HepG2 (cell line): ENCODE measurements around the gene LRPPRC. TPM values are rescaled to one million over a fixed set of nuclear protein-coding genes. Genes with fewer than 3 reads are reported as not detected.

Source experiments
- ARID3A ChIP-seq: IDR thresholded peaks from 2 replicates; pipeline ENCODE4 v1.6.1; 2012; ENCODE audit warnings: low read depth, low read length, improper control_type of control experiment
- FIP1L1 ChIP-seq: fragments of 200-400 bp; formaldehyde crosslinking; IDR thresholded peaks from 2 replicates; pipeline ENCODE4 v1.6.1; 2018; ENCODE audit warnings: low read depth, mild to moderate bottlenecking, low read length, moderate library complexity, borderline replicate concordance; ENCODE audit not compliant: insufficient read depth
- HOXD1 ChIP-seq: sonication (generic); formaldehyde crosslinking; IDR thresholded peaks from 2 replicates; pipeline ENCODE4 v1.5.0; 2020; ENCODE audit warnings: missing genetic modification reagents
- IKZF1 ChIP-seq: fragments of 450-650 bp; IDR thresholded peaks from 2 replicates; pipeline ENCODE4 v1.7.1; 2016
- MXI1 ChIP-seq: IDR thresholded peaks from 3 replicates; pipeline ENCODE4 v1.6.1; 2012; ENCODE audit warnings: low read depth, low read length, inconsistent platforms, borderline replicate concordance
- NFE2L2 ChIP-seq: fragments of 150-350 bp; IDR thresholded peaks from 2 replicates; pipeline ENCODE4 v1.6.1; 2014; ENCODE audit warnings: low read length
- SNAPC5 ChIP-seq: sonication (generic); formaldehyde crosslinking; IDR thresholded peaks from 2 replicates; pipeline ENCODE4 v1.8.1; 2023; ENCODE audit warnings: mild to moderate bottlenecking, missing genetic modification reagents, borderline replicate concordance
- TSC22D2 ChIP-seq: sonication (generic); formaldehyde crosslinking; IDR thresholded peaks from 2 replicates; pipeline ENCODE4 v1.5.1; 2020; ENCODE audit warnings: missing genetic modification reagents, mild to moderate bottlenecking, borderline replicate concordance
- UBTF ChIP-seq: sonication (generic); formaldehyde crosslinking; IDR thresholded peaks from 2 replicates; pipeline ENCODE4 v1.4.0; 2020; ENCODE audit warnings: mild to moderate bottlenecking, missing genetic modification reagents
- ZC3H4 ChIP-seq: sonication (generic); formaldehyde crosslinking; IDR thresholded peaks from 2 replicates; pipeline ENCODE4 v1.4.0; 2020; ENCODE audit warnings: missing genetic modification reagents, borderline replicate concordance
- ZNF205 ChIP-seq: IDR thresholded peaks from 2 replicates; pipeline ENCODE4 v1.6.1; 2018; ENCODE audit warnings: missing biosample characterization, missing genetic modification reagents
- ZNF574 ChIP-seq: sonication (generic); formaldehyde crosslinking; IDR thresholded peaks from 2 replicates; pipeline ENCODE4 v1.4.0; 2020; ENCODE audit warnings: missing genetic modification reagents
- polyA plus RNA-seq, 8 experiments: library from polyadenylated mRNA; depleted of rRNA in 3 of 8; stranded (reverse) in 7 of 8; unstranded in 1 of 8; fragments of >200 nt; fragmentation: Illumina TruSeq in 4 of 8; extraction: Trizol in 4 of 8; gene quantifications; 2 replicates each; pipeline versions ENCODE4 v1.2.1 to v1.2.3, GENCODE V29; 2011 to 2016; ENCODE audit warnings: low read depth in 4 of 8, missing spikeins in 1 of 8, mixed read lengths in 1 of 8; ENCODE audit not compliant: insufficient read depth in 1 of 8
- total RNA-seq, 5 experiments: library from RNA; depleted of rRNA; stranded (reverse); fragments of >200 nt; fragmentation: Illumina TruSeq; extraction: Trizol; gene quantifications; 2 replicates each; pipeline ENCODE4 v1.2.3, GENCODE V29; 2016; ENCODE audit warnings: low read depth in 1 of 5
- TF ChIP-seq, protein P1 (sequence below): sonication (generic); formaldehyde crosslinking; IDR thresholded peaks from 2 replicates; pipeline ENCODE4 v1.5.0; 2020; ENCODE audit warnings: mild to moderate bottlenecking, missing genetic modification reagents, borderline replicate concordance
- TF ChIP-seq, protein P2 (sequence below): sonication (generic); formaldehyde crosslinking; IDR thresholded peaks from 2 replicates; pipeline ENCODE4 v1.5.0; 2020; ENCODE audit warnings: mild to moderate bottlenecking, low read depth, missing genetic modification reagents, borderline replicate concordance

The LRPPRC gene
- total and polyA plus RNA-seq, 2 of the 13 experiments (the other 11 are each of a cell fraction or from before 2014, with no cell fraction given) = 117 to 167 TPM

DNA sequence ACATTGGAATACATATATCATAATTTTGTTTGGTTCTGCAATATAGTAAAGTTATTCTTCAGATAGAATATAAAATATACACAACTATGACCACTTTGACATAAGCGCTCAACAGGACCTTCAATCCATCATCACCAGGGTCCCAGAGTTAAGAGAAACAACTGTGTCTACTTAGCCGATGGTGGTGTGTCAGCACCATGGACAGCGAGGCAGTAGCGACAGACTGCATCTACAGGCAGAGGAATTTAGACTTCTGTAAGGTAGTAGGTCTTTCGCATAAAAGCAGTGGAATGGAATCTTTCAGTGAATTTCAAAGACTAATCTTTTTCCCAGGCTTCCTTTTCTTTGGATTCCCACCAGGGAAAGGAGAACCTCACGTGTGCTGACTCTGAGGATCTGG, 20.5 kb upstream of the LRPPRC start (continued):
- no peak for TF ChIP-seq NFE2L2
- TF ChIP-seq, protein P1, sequence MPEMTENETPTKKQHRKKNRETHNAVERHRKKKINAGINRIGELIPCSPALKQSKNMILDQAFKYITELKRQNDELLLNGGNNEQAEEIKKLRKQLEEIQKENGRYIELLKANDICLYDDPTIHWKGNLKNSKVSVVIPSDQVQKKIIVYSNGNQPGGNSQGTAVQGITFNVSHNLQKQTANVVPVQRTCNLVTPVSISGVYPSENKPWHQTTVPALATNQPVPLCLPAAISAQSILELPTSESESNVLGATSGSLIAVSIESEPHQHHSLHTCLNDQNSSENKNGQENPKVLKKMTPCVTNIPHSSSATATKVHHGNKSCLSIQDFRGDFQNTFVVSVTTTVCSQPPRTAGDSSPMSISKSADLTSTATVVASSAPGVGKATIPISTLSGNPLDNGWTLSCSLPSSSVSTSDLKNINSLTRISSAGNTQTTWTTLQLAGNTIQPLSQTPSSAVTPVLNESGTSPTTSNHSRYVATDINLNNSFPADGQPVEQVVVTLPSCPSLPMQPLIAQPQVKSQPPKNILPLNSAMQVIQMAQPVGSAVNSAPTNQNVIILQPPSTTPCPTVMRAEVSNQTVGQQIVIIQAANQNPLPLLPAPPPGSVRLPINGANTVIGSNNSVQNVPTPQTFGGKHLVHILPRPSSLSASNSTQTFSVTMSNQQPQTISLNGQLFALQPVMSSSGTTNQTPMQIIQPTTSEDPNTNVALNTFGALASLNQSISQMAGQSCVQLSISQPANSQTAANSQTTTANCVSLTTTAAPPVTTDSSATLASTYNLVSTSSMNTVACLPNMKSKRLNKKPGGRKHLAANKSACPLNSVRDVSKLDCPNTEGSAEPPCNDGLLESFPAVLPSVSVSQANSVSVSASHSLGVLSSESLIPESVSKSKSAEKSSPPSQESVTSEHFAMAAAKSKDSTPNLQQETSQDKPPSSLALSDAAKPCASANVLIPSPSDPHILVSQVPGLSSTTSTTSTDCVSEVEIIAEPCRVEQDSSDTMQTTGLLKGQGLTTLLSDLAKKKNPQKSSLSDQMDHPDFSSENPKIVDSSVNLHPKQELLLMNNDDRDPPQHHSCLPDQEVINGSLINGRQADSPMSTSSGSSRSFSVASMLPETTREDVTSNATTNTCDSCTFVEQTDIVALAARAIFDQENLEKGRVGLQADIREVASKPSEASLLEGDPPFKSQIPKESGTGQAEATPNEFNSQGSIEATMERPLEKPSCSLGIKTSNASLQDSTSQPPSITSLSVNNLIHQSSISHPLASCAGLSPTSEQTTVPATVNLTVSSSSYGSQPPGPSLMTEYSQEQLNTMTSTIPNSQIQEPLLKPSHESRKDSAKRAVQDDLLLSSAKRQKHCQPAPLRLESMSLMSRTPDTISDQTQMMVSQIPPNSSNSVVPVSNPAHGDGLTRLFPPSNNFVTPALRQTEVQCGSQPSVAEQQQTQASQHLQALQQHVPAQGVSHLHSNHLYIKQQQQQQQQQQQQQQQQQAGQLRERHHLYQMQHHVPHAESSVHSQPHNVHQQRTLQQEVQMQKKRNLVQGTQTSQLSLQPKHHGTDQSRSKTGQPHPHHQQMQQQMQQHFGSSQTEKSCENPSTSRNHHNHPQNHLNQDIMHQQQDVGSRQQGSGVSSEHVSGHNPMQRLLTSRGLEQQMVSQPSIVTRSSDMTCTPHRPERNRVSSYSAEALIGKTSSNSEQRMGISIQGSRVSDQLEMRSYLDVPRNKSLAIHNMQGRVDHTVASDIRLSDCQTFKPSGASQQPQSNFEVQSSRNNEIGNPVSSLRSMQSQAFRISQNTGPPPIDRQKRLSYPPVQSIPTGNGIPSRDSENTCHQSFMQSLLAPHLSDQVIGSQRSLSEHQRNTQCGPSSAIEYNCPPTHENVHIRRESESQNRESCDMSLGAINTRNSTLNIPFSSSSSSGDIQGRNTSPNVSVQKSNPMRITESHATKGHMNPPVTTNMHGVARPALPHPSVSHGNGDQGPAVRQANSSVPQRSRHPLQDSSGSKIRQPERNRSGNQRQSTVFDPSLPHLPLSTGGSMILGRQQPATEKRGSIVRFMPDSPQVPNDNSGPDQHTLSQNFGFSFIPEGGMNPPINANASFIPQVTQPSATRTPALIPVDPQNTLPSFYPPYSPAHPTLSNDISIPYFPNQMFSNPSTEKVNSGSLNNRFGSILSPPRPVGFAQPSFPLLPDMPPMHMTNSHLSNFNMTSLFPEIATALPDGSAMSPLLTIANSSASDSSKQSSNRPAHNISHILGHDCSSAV (CRISPR knock-in tag) = no peak
- TF ChIP-seq TSC22D2 (CRISPR knock-in tag) = peak; percentile 98
- peak; percentile 82 for TF ChIP-seq SNAPC5 (CRISPR knock-in tag)
- TF ChIP-seq FIP1L1 = no peak
- TF ChIP-seq MXI1 = no peak
- TF ChIP-seq ARID3A = no peak
- TF ChIP-seq ZNF574 (CRISPR knock-in tag) = peak; percentile 83
- TF ChIP-seq ZC3H4 (CRISPR knock-in tag) = no peak
- TF ChIP-seq IKZF1 = no peak
- peak; percentile 92 for TF ChIP-seq ZNF205 (CRISPR knock-in tag)
- TF ChIP-seq, protein P2, sequence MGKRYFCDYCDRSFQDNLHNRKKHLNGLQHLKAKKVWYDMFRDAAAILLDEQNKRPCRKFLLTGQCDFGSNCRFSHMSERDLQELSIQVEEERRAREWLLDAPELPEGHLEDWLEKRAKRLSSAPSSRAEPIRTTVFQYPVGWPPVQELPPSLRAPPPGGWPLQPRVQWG = no peak
- no peak for TF ChIP-seq HOXD1 (CRISPR knock-in tag)
- no peak for TF ChIP-seq UBTF (CRISPR knock-in tag)
